IMR-90 (cell line): ENCODE data around the gene NOL9. TPM values are rescaled to one million over a fixed set of nuclear protein-coding genes. Genes with fewer than 3 reads are reported as not detected.

ENCODE experiments used
- ATAC-seq: fragments of 200-7000 bp; cut with Tn5 transposase; 2 replicates; pipeline ENCODE4 v1.9.1; 2020; ENCODE audit warnings: low read depth, mild to moderate bottlenecking, moderate library complexity
- BruUV-seq: library from RNA; stranded (reverse); fragments of 400-500 nt; replicated peaks from 2 replicates; lab custom pipeline; 2021; lab: Mats Ljungman, UMichigan
- CTCF ChIA-PET: fragments of 300-600 bp; formaldehyde crosslinking; extraction: SDS; loops from one replicate; lab custom pipeline; 2021; ENCODE audit warnings: antibody characterized with exemption; lab: Yijun Ruan, JAX
- POLR2A ChIA-PET: fragments of 300-600 bp; sonication (Branson Sonifier 250); formaldehyde crosslinking; loops from one replicate; lab custom pipeline; 2022; ENCODE audit warnings: antibody characterized with exemption; ENCODE audit not compliant: unreplicated experiment; lab: Charles Lee
- DNase-seq: peaks from one replicate; pipeline ENCODE4 v3.0.0; 2013
- H2AFZ ChIP-seq: replicated peaks from 2 replicates; pipeline ENCODE3; 2013; ENCODE audit warnings: low read length, mild to moderate bottlenecking; ENCODE audit not compliant: poor library complexity
- H2AK5ac ChIP-seq: 2 replicates; pipeline ENCODE4 v1.6.1; 2013; ENCODE audit warnings: low read depth, low read length, inconsistent platforms
- H2AK9ac ChIP-seq: replicated peaks from 2 replicates; pipeline ENCODE3; 2013; ENCODE audit warnings: mild to moderate bottlenecking, low read depth, low read length, moderate library complexity; ENCODE audit not compliant: poor library complexity
- H2BK120ac ChIP-seq: 2 replicates; pipeline ENCODE4 v1.6.1; 2013; ENCODE audit warnings: low read depth, low read length, inconsistent platforms
- H2BK15ac ChIP-seq: 3 replicates; pipeline ENCODE4 v1.6.1; 2013; ENCODE audit warnings: low read depth, low read length, inconsistent platforms
- H2BK20ac ChIP-seq: 2 replicates; pipeline ENCODE4 v1.6.1; 2013; ENCODE audit warnings: low read depth, mild to moderate bottlenecking, inconsistent platforms, low read length, moderate library complexity
- H2BK5ac ChIP-seq: 2 replicates; pipeline ENCODE4 v1.6.1; 2013; ENCODE audit warnings: mild to moderate bottlenecking, low read depth, low read length, inconsistent platforms; ENCODE audit not compliant: poor library complexity, severe bottlenecking
- H3K14ac ChIP-seq: replicated peaks from 2 replicates; pipeline ENCODE4 v1.6.1; 2013; ENCODE audit warnings: low read depth, low read length, inconsistent platforms
- H3K18ac ChIP-seq: 2 replicates; pipeline ENCODE4 v1.6.1; 2013; ENCODE audit warnings: low read depth, low read length, control low read depth
- H3K23ac ChIP-seq: 2 replicates; pipeline ENCODE4 v1.6.1; 2013; ENCODE audit warnings: low read depth, low read length, inconsistent platforms
- H3K27ac ChIP-seq: 2 replicates; pipeline ENCODE4 v1.5.1; 2013; ENCODE audit warnings: mild to moderate bottlenecking, control low read depth, low read length; ENCODE audit not compliant: insufficient read depth
- H3K27me3 ChIP-seq: 2 replicates; pipeline ENCODE4 v1.6.1; 2013; ENCODE audit warnings: low read length; ENCODE audit not compliant: control insufficient read depth, insufficient read depth
- H3K36me3 ChIP-seq: 2 replicates; pipeline ENCODE4 v1.6.1; 2013; ENCODE audit warnings: low read length, mixed read lengths; ENCODE audit not compliant: control insufficient read depth, insufficient read depth
- H3K4ac ChIP-seq: 2 replicates; pipeline ENCODE4 v1.6.1; 2013; ENCODE audit warnings: low read depth, low read length, inconsistent platforms
- H3K4me1 ChIP-seq: 2 replicates; pipeline ENCODE4 v1.6.1; 2013; ENCODE audit warnings: low read length, mixed read lengths; ENCODE audit not compliant: control insufficient read depth, insufficient read depth
- H3K4me2 ChIP-seq: 2 replicates; pipeline ENCODE4 v1.6.1; 2013; ENCODE audit warnings: low read depth, mild to moderate bottlenecking, control low read depth, low read length, moderate library complexity
- H3K4me3 ChIP-seq: 2 replicates; pipeline ENCODE4 v1.5.1; 2013; ENCODE audit warnings: low read depth, mild to moderate bottlenecking, control low read depth, low read length, moderate library complexity; ENCODE audit not compliant: insufficient read depth
- H3K56ac ChIP-seq: 2 replicates; pipeline ENCODE4 v1.6.1; 2013; ENCODE audit warnings: low read length, inconsistent platforms; ENCODE audit not compliant: insufficient read depth; ENCODE audit errors: extremely low read depth
- H3K79me1 ChIP-seq, 2 experiments: 2 replicates each; pipeline ENCODE4 v1.6.1; 2013; ENCODE audit warnings: low read length in 2 of 2, inconsistent platforms in 1 of 2, low read depth in 1 of 2
- H3K9ac ChIP-seq: 2 replicates; pipeline ENCODE4 v1.6.1; 2013; ENCODE audit warnings: low read depth, low read length, control low read depth
- H3K9me1 ChIP-seq: 2 replicates; pipeline ENCODE4 v1.6.1; 2013; ENCODE audit warnings: low read length, inconsistent platforms; ENCODE audit not compliant: insufficient read depth
- H3K9me3 ChIP-seq: 2 replicates; pipeline ENCODE4 v1.6.1; 2013; ENCODE audit warnings: low read length; ENCODE audit not compliant: control insufficient read depth, insufficient read depth
- H4K20me1 ChIP-seq: 2 replicates; pipeline ENCODE4 v1.6.1; 2013; ENCODE audit warnings: low read length, inconsistent platforms; ENCODE audit not compliant: insufficient read depth
- H4K5ac ChIP-seq: 2 replicates; pipeline ENCODE4 v1.6.1; 2013; ENCODE audit warnings: mild to moderate bottlenecking, low read depth, low read length, control low read depth
- H4K8ac ChIP-seq, 2 experiments: 2 replicates each; pipeline ENCODE4 v1.6.1; 2013; ENCODE audit warnings: low read depth in 2 of 2, low read length in 2 of 2, control low read depth in 1 of 2, inconsistent platforms in 1 of 2
- H4K91ac ChIP-seq: 2 replicates; pipeline ENCODE4 v1.6.1; 2013; ENCODE audit warnings: low read depth, low read length, inconsistent platforms; ENCODE audit not compliant: insufficient read depth
- CEBPB ChIP-seq: IDR thresholded peaks from 2 replicates; pipeline ENCODE4 v1.6.1; 2012; ENCODE audit warnings: low read depth, low read length, improper control_type of control experiment
- CHD1 ChIP-seq: IDR thresholded peaks from 2 replicates; pipeline ENCODE4 v1.6.1; 2012; ENCODE audit warnings: low read depth, low read length, improper control_type of control experiment
- ELK1 ChIP-seq: fragments of 150-350 bp; IDR thresholded peaks from 2 replicates; pipeline ENCODE4 v1.6.1; 2016; ENCODE audit warnings: low read depth, mild to moderate bottlenecking, low read length, moderate library complexity, borderline replicate concordance
- FOS ChIP-seq: fragments of 150-350 bp; IDR thresholded peaks from 2 replicates; pipeline ENCODE4 v1.6.1; 2016; ENCODE audit warnings: low read depth, low read length
- MAZ ChIP-seq: IDR thresholded peaks from 2 replicates; pipeline ENCODE4 v1.6.1; 2012; ENCODE audit warnings: low read depth, mild to moderate bottlenecking, low read length, improper control_type of control experiment, moderate library complexity, borderline replicate concordance
- MXI1 ChIP-seq: IDR thresholded peaks from 2 replicates; pipeline ENCODE4 v1.6.1; 2012; ENCODE audit warnings: low read depth, mild to moderate bottlenecking, low read length, moderate library complexity, borderline replicate concordance
- RAD21 ChIP-seq: IDR thresholded peaks from 2 replicates; pipeline ENCODE4 v1.6.1; 2012; ENCODE audit warnings: low read length, improper control_type of control experiment
- RCOR1 ChIP-seq: IDR thresholded peaks from 2 replicates; pipeline ENCODE4 v1.6.1; 2012; ENCODE audit warnings: mild to moderate bottlenecking, low read length, improper control_type of control experiment; ENCODE audit not compliant: insufficient replicate concordance
- SMC3 ChIP-seq: fragments of 150-350 bp; IDR thresholded peaks from 2 replicates; pipeline ENCODE4 v1.6.1; 2016; ENCODE audit warnings: low read depth, mild to moderate bottlenecking, antibody characterized with exemption, low read length, moderate library complexity
- WGBS, 2 experiments: methylation state at CpG; one replicate each; pipeline versions ENCODE4 v1.1.5 to v1.1.7; 2013; ENCODE audit warnings: missing lambda C conversion rate in 2 of 2; ENCODE audit not compliant: insufficient read length in 1 of 2; ENCODE audit errors: extremely low coverage in 2 of 2; 5-methylcytosine and 5-hydroxymethylcytosine counted together
- dilution Hi-C: fragments of 300-500 bp; cut with HindIII; formaldehyde crosslinking; loops from one replicate; pipeline ENCODE4 v1.14.3; 2018; ENCODE audit warnings: low sequenced_read_pairs; ENCODE audit not compliant: unreplicated experiment
- in situ Hi-C: fragments of 300-500 bp; cut with MboI; formaldehyde crosslinking; loops from 3 replicates; pipeline ENCODE4 v1.14.3; 2019; ENCODE audit warnings: low sequenced_read_pairs, inconsistent platforms, mixed read lengths
- intact Hi-C: fragments of 100-400 bp; cut with micrococcal nuclease; formaldehyde crosslinking; loops from 2 replicates; pipeline ENCODE4 v1.10.0; 2022
- polyA plus RNA-seq, 3 experiments: library from polyadenylated mRNA; depleted of rRNA; stranded (reverse); fragments of >200 nt; gene quantifications; 2 replicates each; pipeline ENCODE4 v1.2.3, GENCODE V29; 2012; ENCODE audit warnings: low replicate concordance in 1 of 3
- total RNA-seq: library from RNA; depleted of rRNA; stranded (reverse); fragments of >200 nt; gene quantifications from 2 replicates; pipeline ENCODE4 v1.2.3, GENCODE V29; 2012

The NOL9 gene
- total and polyA plus RNA-seq, 2 of the 4 experiments (the other 2 are of a cell fraction), result 13.0 to 19.2 TPM

GRCh38 chr1:6554907-6555778 is 830 bp upstream of the NOL9 start, which contains the start of gene TAS1R1:
TSS of gene TAS1R1 (plus strand) at chr1:6555307. CDS start at chr1:6555374, 67 bp downstream.
- Histone ChIP-seq H2AK9ac (peak within 1 kb of the TSS; percentile 96), H3K4ac (peak within 1 kb of the TSS; percentile 39; the same call in 1 of the 2 replicates), H3K14ac (peak within 1 kb of the TSS; percentile 44; the same call in 1 of the 2 replicates), H2BK15ac (no peak within 1 kb of the TSS), H3K9ac (peak within 1 kb of the TSS; percentile 48), H3K4me3 (peak within 1 kb of the TSS; percentile 75), H4K8ac (peak within 1 kb of the TSS; percentile 85 to 88), H3K27ac (peak within 1 kb of the TSS; percentile 64; the same call in 1 of the 2 replicates), H3K18ac (no peak within 1 kb of the TSS), H4K20me1 (0 out of 2 replicates have a peak, but pooled peaks cover 9% of the 10 kb centered on the region), H3K36me3 (peaks cover 6% of the 10 kb centered on the region), H2BK5ac (peak within 1 kb of the TSS; percentile 56), H3K79me1 (peaks cover 11 to 24% of the 10 kb centered on the region in 2 experiments), H3K9me3 (no peaks in the 10 kb centered on the region), H3K27me3 (no peaks in the 10 kb centered on the region), H4K91ac (peak within 1 kb of the TSS; percentile 41; the same call in 1 of the 2 replicates), H3K9me1 (peaks cover 4% of the 10 kb centered on the region; the same call in 1 of the 2 replicates), H3K4me1 (peaks cover 5% of the 10 kb centered on the region), H4K5ac (peak within 1 kb of the TSS; percentile 10), H2BK120ac (0 out of 2 replicates have a peak within 1 kb of the TSS, but pooled peaks have one; percentile 44), H2AK5ac (no peak within 1 kb of the TSS; the same call in 1 of the 2 replicates), H3K56ac (peak within 1 kb of the TSS; percentile 58; the same call in 1 of the 2 replicates), H2BK20ac (no peak within 1 kb of the TSS), H3K23ac (no peak within 1 kb of the TSS), H3K4me2 (peak within 1 kb of the TSS; percentile 82), H2AFZ (peak within 1 kb of the TSS; percentile 95)
- BruUV-seq, result no TSS peak
- in situ Hi-C loops, result no loop called here
- intact Hi-C loops, result loop anchor here (1.0 kb wide), 1 partner anchor 69 kb away; no protein-coding TSS in a partner anchor
- dilution Hi-C loops, result no loop called here
- TF ChIP-seq CEBPB, result no peak
- no peak for TF ChIP-seq RCOR1
- TF ChIP-seq FOS, result no peak
- TF ChIP-seq ELK1, result no peak
- TF ChIP-seq MXI1, result no peak
- TF ChIP-seq CHD1, result no peak
- no peak for TF ChIP-seq MAZ
- TF ChIP-seq SMC3, result no peak
- no peak for TF ChIP-seq RAD21
- no peak for ATAC-seq
- whole genome bisulfite sequencing, 2 experiments, result 90% methylated on average over 11 of the region's 19 CpGs; no CpG with 5 or more reads in 1 of the 2 experiments
- ChIA-PET POLR2A (no interaction called here), CTCF (interaction anchor here (0.6 to 1.2 kb wide), 7 partner anchors 10 to 1504 kb away, joined by 3 to 7 read pairs (median 4); no protein-coding TSS in a partner anchor)
- DNase-seq, result no peak
